GM18867 (cell line): Measurements from ENCODE around the gene NQO2.
"Not testable (repeated sequence)": the region's sequence is repeated elsewhere in the genome, so short reads cannot be mapped to it uniquely, and the experiment has no call there.

Experiments
- ATAC-seq: cut with Tn5 transposase; IDR thresholded peaks from one replicate; pipeline ENCODE4 v1.9.1; 2021; ENCODE audit warnings: mild to moderate bottlenecking, moderate library complexity; ENCODE audit not compliant: unreplicated experiment

The NQO2 gene

GRCh38 chr6:3011592-3011991 lies 11.9 kb downstream of the NQO2 start:
- ATAC-seq: no peak

- no peak for ATAC-seq
These were observed 13.8 kb downstream of the NQO2 start for GRCh38 chr6:3013486-3013885.

DNA sequence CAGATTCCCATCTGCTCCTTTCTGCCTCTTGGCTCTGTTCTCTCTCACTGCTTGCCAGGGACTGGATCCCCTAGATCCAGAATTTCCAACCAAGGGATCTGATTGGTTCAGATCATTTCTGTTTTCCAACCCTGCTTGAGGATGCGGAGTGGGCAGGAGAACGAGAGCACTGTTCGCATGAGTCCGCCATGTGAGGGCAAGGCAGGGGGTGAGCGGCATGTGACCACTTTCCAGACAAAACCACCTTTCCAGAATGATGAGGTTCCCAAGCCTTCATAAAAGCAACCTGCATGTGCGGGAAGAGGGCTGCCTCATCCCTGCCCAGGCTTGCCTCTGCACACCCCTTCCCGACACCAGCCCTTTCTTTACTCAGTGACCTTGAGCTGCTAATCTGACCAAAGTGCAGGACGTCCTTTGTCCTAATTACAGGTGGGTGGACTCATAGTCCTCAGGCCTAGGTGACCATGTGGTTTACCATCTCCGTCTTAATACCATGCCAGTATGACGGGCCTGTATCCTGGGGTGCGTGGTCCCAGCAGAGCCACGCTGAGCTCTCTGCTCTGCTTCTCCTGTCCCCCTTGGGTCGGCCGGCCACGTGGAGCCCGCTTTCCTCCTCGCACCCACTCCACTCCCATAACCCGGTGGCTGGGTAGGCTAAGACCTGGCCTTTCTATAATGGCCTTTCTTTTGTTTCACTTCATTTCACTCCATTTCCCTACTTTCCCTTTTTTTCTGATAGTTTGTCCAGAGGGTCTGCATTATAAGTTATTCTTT lies 14.4 kb downstream of the NQO2 start:
- ATAC-seq: no peak

DNA sequence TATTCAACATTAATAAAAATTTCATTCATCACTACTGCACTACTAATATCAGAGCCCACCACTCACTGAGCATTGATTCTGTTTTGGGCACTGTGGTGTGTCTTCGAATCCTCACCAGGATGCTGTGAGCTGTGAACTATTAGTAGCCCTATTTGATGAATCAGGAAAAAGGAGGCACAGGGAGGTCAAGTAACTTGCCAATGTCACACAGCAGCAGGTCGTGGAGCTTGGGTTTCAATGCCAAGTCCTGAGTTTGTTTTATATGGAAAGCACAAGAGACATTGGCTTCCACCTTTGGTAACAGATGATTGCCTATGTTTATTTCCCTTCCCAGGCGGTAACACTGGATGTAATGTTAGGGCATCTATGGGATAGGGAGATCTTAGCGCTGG lies 15.0 kb downstream of the NQO2 start:
- ATAC-seq: no peak

DNA sequence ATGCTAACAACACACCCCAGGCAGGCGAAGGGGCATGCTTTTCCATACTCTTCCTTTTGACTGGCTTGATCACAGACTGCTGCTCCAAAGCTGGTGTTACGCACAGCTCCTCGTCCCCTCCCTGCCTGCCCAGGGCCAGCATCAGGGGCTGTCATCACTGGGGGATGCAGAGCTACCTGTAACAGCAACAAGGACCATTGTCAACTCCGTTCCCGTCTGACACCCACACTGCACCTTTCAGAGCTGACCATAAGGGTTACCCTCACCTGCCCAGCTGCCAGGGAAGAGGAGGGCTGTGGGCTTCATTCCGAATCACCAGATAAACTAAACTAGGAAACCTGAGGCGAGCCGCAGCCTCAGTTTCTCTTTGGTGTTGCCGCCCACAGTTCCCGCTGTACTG lies 15.4 kb downstream of the NQO2 start:
- ATAC-seq: no peak

- no peak for ATAC-seq
These were observed 17.0 kb downstream of the NQO2 start for GRCh38 chr6:3016473-3017280.

- no peak for ATAC-seq
These were observed 17.6 kb downstream of the NQO2 start for GRCh38 chr6:3017304-3017703.

- ATAC-seq: no peak
These were observed 19.4 kb downstream of the NQO2 start for GRCh38 chr6:3019065-3019464.

GRCh38 chr6:3019749-3020320 lies 20.1 kb downstream of the NQO2 start:
- no peak for ATAC-seq

DNA sequence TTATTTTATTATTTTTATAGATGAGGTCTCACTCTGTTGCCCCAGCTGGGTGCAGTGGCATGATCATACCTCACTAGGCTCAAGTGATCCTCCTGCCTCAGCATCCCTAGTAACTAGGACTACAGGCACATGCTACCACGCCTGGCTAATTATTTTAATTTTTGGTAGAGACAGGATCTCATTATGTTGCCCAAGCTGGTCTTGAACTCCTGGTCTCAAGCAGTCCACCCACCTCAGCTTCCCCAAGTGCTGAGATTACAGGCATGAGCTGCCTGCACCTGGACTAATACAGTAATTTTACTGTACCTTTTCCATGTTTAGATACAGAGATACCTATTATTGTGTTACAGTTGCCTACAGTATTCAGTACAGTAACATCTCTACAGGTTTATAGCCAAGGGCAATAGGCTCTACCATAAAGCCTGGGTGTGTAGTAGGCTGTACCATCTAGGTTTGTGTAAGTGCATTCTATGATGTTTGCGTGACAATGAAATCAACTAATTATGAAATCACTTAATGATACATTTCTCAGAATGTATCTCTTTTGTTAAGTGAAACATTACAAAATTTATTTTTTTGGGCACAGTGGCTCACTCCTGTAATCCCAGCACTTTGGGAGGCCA lies 21.4 kb downstream of the NQO2 start:
- not testable (repeated sequence) for ATAC-seq

- peak; percentile 8 for ATAC-seq
These were observed 23.3 kb downstream of the NQO2 start for GRCh38 chr6:3022765-3023662.

GRCh38 chr6:3023663-3024483 lies 24.2 kb downstream of the NQO2 start:
- ATAC-seq: peak; percentile 78

- peak; percentile 67 for ATAC-seq
These were observed 27.3 kb downstream of the NQO2 start for GRCh38 chr6:3026791-3027626.

- ATAC-seq: not testable (repeated sequence)
These were observed 28.5 kb downstream of the NQO2 start for GRCh38 chr6:3028156-3028555.

DNA sequence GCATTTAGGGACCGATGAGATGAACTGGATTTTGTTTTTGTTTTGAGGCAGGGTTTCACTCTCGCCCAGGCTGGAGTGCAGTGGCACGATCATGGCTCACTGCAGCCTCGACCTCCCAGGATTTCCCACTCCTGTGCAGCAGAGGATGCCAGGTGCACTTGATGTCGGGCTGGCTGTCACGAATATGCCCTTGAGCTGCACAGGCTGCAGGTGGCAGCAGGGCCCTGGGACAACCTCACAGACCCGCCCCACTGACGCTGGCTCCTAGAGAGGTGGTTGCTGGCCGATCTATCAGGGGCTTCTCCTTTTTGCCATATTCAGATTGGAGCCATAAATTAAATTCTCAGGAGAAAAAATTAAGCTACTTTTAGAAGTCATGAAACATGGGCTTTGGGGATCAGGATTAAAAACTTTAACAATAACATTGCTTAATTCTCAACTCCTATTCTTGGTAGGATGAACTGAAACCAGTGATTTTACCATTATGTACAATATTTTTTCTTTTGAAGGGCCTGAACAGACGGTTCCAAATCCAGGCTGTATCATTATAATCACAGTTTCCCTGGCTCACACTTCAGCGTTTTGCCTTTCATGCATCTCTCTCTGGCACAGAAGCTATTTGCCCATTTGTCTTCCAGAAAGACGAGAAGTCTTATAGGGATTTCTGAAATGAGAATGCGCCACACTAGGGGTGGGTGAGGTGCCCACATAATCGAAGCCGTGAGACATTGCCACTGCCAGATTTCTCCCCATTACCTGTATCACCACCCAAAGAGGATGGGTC lies 32.4 kb downstream of the NQO2 start:
- ATAC-seq: no peak

- ATAC-seq: no peak
These were observed 33.3 kb downstream of the NQO2 start for GRCh38 chr6:3032986-3033385.

DNA sequence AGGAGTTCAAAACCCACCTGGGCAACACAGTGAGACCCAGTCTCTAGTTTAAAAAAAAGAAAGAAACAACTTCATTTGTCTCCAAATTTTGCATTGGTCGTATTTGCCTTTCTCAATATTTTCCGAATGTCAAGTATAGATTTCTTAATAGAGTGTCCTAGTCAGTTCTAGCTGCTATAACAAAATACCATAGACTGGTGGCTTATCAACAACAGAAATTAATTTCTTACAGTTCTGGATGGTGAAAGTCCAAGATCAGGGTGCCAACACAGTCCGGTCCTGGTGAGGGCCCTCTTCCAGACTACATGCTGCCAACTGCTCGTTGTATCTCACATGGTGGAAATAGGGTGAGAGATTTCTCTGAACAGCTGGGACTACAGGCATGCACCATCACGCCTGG lies 34.0 kb downstream of the NQO2 start:
- ATAC-seq: no peak

GRCh38 chr6:3035397-3035796 lies 35.7 kb downstream of the NQO2 start:
- ATAC-seq: no peak
